ENCODE results near the gene ASIC4. TPM values are rescaled to one million over a fixed set of nuclear protein-coding genes. Genes with fewer than 3 reads are reported as not detected.
A peak's percentile ranks its signal among the peaks of the same experiment; 100 is the strongest.

ASIC4 gene
- polyA plus RNA-seq, 4 donors = 0.10 to 0.33 (median 0.17) TPM

GRCh38 chr2:219532378-219532649, 18.0 kb downstream of the ASIC4 start:
- no peak for DNase-seq (ENCODE audit: low read depth in 4 of 4, low spot score in 2 of 4)

- DNase-seq (ENCODE audit: low read depth in 4 of 4, low spot score in 2 of 4) = no peak
Measured at GRCh38 chr2:219533930-219534661, 19.8 kb downstream of the ASIC4 start.

- DNase-seq (ENCODE audit: low read depth in 4 of 4, low spot score in 2 of 4) = no peak
Measured at GRCh38 chr2:219536425-219536824, 22.1 kb downstream of the ASIC4 start.

- no peak for DNase-seq (ENCODE audit: low read depth in 4 of 4, low spot score in 2 of 4)
Measured at GRCh38 chr2:219536967-219537366, 22.7 kb downstream of the ASIC4 start.

DNA sequence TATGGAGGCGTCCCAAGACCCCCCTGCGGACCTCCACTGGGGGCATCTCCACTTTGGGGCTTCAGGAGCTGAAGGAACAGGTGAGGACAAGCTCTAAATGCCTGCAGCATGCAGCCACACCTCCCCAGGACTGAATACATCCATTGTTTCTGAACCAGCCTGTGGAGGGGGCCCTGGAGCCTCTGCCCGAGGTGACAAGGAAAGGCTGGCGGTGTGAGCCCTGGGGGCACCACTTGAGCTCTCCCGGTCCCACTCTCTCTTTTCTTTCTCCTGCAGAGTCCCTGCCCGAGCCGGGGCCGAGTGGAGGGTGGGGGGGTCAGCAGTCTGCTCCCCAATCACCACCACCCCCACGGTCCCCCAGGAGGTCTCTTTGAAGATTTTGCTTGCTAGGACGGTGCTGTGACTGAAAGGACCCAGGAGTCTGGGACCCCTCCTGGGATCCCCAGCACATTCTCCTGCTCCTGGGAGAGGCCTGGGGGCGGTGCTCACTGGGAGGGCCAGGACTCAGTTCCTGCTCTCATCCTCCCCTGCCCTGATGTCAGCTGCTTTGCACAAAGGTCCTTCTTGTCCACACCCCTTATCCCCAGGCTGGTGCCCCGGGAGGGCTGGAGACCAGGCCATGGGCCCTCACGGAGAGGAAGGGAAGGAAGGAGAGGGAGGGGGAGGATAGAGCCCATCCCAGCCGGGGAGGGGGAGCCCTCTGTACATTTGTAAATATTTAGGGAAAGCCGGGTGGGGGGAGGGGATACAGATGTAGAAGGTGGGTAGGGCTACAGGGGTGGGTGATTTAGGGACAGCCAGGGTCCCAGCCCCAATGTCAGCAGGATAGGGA, 23.6 kb downstream of the ASIC4 start:
- DNase-seq (ENCODE audit: low read depth in 4 of 4, low spot score in 2 of 4) = no peak

- DNase-seq (ENCODE audit: low read depth in 4 of 4, low spot score in 2 of 4) = no peak
Measured at GRCh38 chr2:219538504-219538951, 24.2 kb downstream of the ASIC4 start.

GRCh38 chr2:219538956-219539788, 24.9 kb downstream of the ASIC4 start:
- DNase-seq (ENCODE audit: low read depth in 4 of 4, low spot score in 2 of 4) = no peak

DNA sequence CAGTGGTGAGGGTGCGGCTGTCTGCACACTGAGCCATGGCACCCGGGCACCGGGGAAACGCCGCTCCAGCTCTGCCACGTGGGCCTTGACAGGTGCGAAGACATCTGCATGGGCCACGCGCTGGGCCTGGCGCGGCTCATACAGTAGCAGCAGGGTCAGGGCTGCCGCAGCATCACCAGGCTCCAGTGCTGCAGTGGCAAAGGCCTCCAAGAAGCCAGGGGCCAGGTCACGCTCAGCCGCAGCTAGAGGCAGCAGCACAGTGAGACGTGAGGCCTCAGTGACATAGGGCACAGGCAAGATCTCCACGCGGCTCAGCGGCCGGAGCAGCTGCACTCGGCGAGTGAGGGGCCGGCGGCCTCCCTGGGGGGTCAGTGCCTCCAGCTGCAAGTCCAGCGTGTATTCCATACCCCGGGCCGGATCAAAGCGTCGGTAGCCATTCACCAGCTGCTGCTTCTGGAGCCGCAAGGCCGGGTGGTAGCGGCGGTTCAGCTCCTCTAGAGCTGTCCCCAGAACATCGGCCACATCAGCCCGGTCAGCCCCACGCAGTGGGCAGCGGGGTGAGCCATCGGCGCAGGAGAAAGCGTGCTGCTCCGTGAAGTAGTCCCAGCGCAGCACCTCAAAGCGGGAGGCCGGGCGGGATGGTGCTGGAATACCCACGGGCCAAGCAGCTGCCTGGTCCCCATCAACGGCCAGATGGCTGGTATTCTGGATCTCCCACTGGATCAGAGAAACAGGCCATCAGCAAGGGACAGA, 25.8 kb downstream of the ASIC4 start:
- DNase-seq (ENCODE audit: low read depth in 4 of 4, low spot score in 2 of 4) = no peak

- no peak for DNase-seq (ENCODE audit: low read depth in 4 of 4, low spot score in 2 of 4)
Measured at GRCh38 chr2:219540784-219541504, 26.7 kb downstream of the ASIC4 start.

DNA sequence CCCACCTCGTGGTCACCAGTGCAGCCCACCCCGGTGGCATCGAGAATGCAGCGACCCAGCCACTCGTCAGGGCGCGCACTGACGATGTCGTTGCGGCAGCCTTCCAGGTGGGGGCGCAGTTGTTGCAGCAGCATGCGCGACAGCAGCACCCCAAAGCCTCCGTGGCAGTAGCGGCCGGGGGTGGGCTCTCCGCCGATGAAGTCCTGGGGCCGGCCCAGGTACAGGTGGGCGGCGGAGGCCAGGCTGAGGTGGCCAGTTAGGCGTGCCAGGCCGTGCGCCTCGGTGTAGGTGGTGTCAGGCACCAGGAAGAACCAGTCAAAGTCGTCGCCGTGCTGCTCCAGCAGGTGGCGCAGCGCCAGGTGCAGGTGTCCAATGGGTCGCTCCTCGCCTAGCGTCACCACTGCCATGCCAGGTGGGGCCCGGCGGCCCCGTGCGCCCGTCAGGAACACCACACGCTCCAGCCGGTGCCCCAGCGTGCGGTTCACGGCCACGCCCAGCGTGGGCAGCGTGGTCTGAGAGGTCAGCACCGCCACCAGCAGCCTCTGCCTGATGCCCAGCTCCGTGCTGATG, 27.4 kb downstream of the ASIC4 start:
- DNase-seq (ENCODE audit: low read depth in 4 of 4, low spot score in 2 of 4) = no peak

DNA sequence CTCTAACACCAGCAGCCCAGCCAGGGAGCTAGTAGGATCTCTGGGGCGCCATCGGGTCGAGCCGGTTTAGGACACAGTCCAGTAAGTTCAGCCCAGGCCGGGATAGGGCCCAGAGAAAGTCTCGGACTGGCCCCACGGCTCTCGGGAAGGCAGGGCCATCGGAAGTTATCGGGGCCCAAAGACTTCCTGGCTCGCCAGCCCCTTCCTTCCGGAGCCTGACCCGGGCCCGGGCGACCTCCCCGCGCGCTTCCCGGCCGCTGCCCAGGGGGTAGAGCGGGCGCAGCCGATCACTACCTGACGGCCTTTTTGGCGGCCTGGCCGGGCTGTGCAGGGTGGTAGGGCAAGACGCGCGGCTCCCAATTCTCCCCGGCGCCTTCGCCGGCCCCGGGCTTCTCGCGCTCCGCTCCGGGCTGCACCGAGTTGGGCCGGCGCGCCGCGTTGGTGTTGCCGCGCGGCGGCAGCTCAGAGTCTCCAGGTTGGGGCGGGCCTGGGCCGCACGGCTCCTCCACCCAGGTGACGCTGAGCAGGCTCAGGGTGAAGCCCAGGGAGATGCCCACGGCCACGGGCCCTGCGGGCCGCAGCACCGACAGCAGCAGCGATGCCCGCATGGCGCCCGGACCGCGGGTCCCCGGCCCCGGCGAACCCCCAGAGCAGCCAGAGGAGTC, 28.8 kb downstream of the ASIC4 start:
- no peak for DNase-seq (ENCODE audit: low read depth in 4 of 4, low spot score in 2 of 4)

DNA sequence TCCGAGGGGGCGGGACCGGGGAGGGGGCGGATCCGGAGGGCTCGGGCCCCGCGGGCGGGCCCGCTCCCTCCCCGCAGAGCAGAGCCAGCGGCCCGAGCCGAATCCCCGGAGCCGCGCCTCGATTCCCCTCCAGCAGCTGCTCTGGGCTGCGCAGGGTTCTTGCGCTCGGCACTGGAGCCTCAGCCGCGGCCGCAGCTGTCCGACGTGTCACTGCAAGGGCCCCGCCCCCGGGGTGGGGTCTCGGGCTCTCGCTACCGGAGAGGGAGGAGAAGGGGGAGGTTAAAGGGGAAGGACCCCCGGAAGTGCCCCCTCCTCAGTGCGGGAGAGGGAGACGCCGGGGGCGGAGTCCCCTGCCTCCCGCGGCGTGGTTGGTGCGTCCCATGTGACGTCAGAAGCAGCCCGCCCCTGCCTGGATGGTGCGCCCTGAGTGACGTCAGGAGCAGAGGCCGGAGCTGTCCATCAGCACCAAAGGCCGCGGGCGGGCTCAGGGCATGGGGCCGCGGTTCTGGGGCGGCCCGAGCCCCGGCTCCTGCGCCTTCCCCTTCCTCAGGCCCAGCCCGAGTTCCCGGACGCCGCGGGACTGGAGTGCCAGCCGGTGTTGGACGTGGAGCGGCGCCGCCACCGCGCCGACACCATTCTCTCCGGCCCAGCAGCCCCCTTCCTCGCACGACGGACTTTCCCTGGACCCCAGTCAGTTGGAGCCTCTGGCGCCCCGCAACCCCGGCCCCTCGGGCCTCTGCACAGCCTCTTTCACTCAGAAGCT, 29.5 kb downstream of the ASIC4 start, which contains the start of the genes CHPF and TMEM198:
Gene CHPF (minus strand): TSS at position 214 of the 763 bp plus-strand sequence. CDS start 271 bp downstream, outside the sequence.
Gene TMEM198 (plus strand): TSS at position 433 of the 763 bp plus-strand sequence. CDS start 700 bp downstream, outside the sequence.
- peak; percentile 83 to 97 (median 96) for DNase-seq (ENCODE audit: low read depth in 4 of 4, low spot score in 2 of 4)

- no peak for DNase-seq (ENCODE audit: low read depth in 4 of 4, low spot score in 2 of 4)
Measured at GRCh38 chr2:219544567-219544966, 30.3 kb downstream of the ASIC4 start.

DNA sequence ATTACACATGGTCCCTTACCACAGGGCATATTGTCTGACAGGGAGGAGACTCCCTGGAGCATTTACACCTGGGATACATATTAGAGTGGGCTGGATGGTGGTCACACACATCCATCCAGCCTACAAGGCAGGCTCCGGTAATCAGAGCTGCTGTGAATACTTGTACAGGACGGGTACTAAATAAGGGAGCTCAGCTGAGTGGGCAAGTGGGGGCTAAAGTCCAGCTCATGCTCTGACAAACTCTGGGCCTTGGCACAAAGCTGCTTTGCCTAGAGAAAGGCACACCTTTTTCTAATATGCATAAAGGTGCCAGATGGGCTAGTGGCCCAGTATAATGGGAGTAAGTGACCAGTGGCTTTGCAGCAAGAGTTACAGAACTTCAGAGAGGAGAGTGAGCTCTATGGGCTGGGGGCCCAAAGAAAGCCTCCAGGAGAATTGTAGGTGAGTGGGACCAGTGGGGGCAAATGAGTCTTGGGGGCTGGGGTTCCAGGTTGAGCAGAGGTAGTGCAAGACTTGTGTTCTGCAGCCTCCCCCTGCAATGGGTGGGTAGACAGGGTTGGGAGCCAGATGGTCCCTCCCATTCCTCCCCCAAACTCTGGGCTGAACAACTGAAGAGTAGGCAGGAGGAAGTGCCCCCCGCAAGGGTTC, 31.1 kb downstream of the ASIC4 start:
- no peak for DNase-seq (ENCODE audit: low read depth in 4 of 4, low spot score in 2 of 4)

DNA sequence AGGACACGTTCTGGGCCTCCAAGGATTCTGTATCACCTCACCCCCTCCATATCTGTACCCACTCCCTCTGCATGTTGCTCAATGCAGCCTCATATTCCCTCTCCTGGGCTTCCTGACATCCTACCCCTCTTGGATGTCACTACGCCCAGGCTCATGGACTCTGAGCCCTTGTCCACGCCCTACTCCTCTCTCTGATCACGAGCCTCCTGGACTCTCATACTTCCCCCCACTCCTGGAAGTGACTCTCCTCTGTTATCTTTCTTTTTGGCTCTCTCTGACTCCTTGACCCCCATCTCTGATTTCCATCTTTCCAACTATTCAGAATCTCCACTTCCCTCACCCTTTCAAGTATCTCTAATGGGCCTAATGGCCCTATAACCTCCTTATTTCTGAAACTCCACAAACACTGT, 31.7 kb downstream of the ASIC4 start:
- no peak for DNase-seq (ENCODE audit: low read depth in 4 of 4, low spot score in 2 of 4)

DNA sequence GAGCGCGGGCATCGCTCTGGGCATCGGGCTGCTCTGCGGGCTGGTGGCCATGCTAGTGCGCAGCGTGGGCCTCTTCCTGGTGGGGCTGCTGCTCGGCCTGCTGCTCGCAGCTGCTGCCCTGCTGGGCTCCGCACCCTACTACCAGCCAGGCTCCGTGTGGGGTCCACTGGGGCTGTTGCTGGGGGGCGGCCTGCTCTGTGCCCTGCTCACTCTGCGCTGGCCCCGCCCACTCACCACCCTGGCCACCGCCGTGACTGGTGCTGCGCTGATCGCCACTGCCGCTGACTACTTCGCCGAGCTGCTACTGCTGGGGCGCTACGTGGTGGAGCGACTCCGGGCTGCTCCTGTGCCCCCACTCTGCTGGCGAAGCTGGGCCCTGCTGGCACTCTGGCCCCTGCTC, 33.3 kb downstream of the ASIC4 start:
- no peak for DNase-seq (ENCODE audit: low read depth in 4 of 4, low spot score in 2 of 4)

DNA sequence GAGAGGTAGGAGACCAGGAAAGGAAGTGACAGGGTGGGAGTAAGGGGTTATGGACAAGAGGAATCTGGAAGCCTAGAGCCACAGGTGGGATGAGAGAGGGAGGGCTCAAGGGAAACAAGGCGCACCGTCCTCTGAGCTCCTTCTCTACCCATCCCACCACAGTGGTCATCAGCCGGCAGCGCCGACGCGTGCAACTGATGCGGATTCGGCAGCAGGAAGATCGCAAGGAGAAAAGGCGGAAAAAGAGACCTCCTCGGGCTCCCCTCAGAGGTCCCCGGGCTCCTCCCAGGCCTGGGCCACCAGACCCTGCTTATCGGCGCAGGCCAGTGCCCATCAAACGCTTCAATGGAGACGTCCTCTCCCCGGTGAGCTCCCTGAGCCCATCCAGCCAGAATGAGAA, 34.7 kb downstream of the ASIC4 start:
- no peak for DNase-seq (ENCODE audit: low read depth in 4 of 4, low spot score in 2 of 4)

All from left renal cortex interstitium (tissue), 4 donors.